Measurements from ENCODE around the gene LAMB3.
"Not testable (repeated sequence)": the region's sequence is repeated elsewhere in the genome, so short reads cannot be mapped to it uniquely, and the experiment has no call there.

The LAMB3 gene

GRCh38 chr1:209652121-209652735, at the start of gene LAMB3:
Gene LAMB3 (minus strand): TSS chr1:209652425. CDS start chr1:209650944, 1,481 bp downstream.
- DNase-seq: no peak

GRCh38 chr1:209700686-209701085, 48.5 kb upstream of the LAMB3 start:
- DNase-seq: not testable (repeated sequence)

- no peak for DNase-seq
Observed at GRCh38 chr1:209697126-209697525, 44.9 kb upstream of the LAMB3 start.

GRCh38 chr1:209696673-209697072, 44.4 kb upstream of the LAMB3 start:
- DNase-seq: no peak

- peak; percentile 90 for DNase-seq
Observed at GRCh38 chr1:209692745-209693504, 40.7 kb upstream of the LAMB3 start.

GRCh38 chr1:209692296-209692695, 40.1 kb upstream of the LAMB3 start:
- no peak for DNase-seq

GRCh38 chr1:209691237-209691636, 39.0 kb upstream of the LAMB3 start:
- DNase-seq: no peak

- peak; percentile 63 for DNase-seq
Observed at GRCh38 chr1:209689477-209689876, 37.3 kb upstream of the LAMB3 start.

GRCh38 chr1:209688746-209689234, 36.6 kb upstream of the LAMB3 start:
- peak; percentile 58 for DNase-seq

GRCh38 chr1:209686322-209686721, 34.1 kb upstream of the LAMB3 start:
- peak; percentile 44 for DNase-seq

GRCh38 chr1:209685821-209686220, 33.6 kb upstream of the LAMB3 start:
- no peak for DNase-seq

- no peak for DNase-seq
Observed at GRCh38 chr1:209678981-209679539, 26.8 kb upstream of the LAMB3 start.

- DNase-seq: peak; percentile 22
Observed at GRCh38 chr1:209675565-209676154, 23.4 kb upstream of the LAMB3 start.

GRCh38 chr1:209674957-209675564, 22.8 kb upstream of the LAMB3 start, which contains the start of gene G0S2:
Gene G0S2 (plus strand): TSS chr1:209675412. CDS start chr1:209675685, 273 bp downstream.
- peak; percentile 62 for DNase-seq

- no peak for DNase-seq
Observed at GRCh38 chr1:209673631-209674417, 21.6 kb upstream of the LAMB3 start.

GRCh38 chr1:209672705-209673630, 20.7 kb upstream of the LAMB3 start:
- DNase-seq: no peak

GRCh38 chr1:209670441-209671082, 18.3 kb upstream of the LAMB3 start:
- DNase-seq: no peak

- DNase-seq: no peak
Observed at GRCh38 chr1:209667708-209668107, 15.5 kb upstream of the LAMB3 start.

GRCh38 chr1:209667103-209667502, 14.9 kb upstream of the LAMB3 start:
- no peak for DNase-seq

GRCh38 chr1:209662879-209663327, 10.7 kb upstream of the LAMB3 start:
- DNase-seq: no peak

All from hematopoietic multipotent progenitor cell treated with erythropoietin and hydrocortisone succinate and interleukin-3 and kit ligand, for 4 days (in vitro differentiated cells).